HCT116 (cell line): ENCODE results near the gene DHRS4. TPM values are rescaled to one million over a fixed set of nuclear protein-coding genes. Genes with fewer than 3 reads are reported as not detected.

Source experiments
- ATAC-seq: fragments of 200-7000 bp; cut with Tn5 transposase; 2 replicates; pipeline ENCODE4 v1.9.1; 2020; ENCODE audit warnings: mild to moderate bottlenecking, moderate library complexity
- BruUV-seq: library from RNA; stranded (reverse); fragments of 400-500 nt; replicated peaks from 2 replicates; lab custom pipeline; 2021; lab: Mats Ljungman, UMichigan
- CTCF ChIA-PET: fragments of 300-600 bp; sonication (Branson Sonifier 250); formaldehyde crosslinking; loops from one replicate; lab custom pipeline; 2021; ENCODE audit warnings: antibody characterized with exemption; lab: Charles Lee
- POLR2A ChIA-PET: fragments of 300-600, 350-600 bp; sonication (Branson Sonifier 250); formaldehyde crosslinking; loops from one replicate; lab custom pipeline; 2021; ENCODE audit warnings: antibody characterized with exemption; lab: Charles Lee
- RAD21 ChIA-PET, 2 experiments: fragments of 300-600 bp; sonication (Branson Sonifier 250); formaldehyde crosslinking; loops; one replicate each; lab custom pipeline; 2023; ENCODE audit warnings: low total read pairs in 2 of 2; ENCODE audit not compliant: uncharacterized antibody in 2 of 2, unreplicated experiment in 2 of 2, low non-redundant PET in 1 of 2; lab: Charles Lee
- DNase-seq: peaks from one replicate; pipeline ENCODE4 v3.0.0-alpha.2; 2010; ENCODE audit warnings: low read depth, low spot score
- H2AFZ ChIP-seq: fragments of 200-600 bp; shearing (Covaris generic), sonication (generic); 2 replicates; pipeline ENCODE4 v1.6.1; 2017; ENCODE audit warnings: low read depth, mixed run types, mixed read lengths, antibody characterized with exemption, low read length; ENCODE audit not compliant: poor library complexity, severe bottlenecking
- H3K27ac ChIP-seq: 2 replicates; pipeline ENCODE4 v1.5.1; 2012; ENCODE audit warnings: low read depth, low read length
- H3K27me3 ChIP-seq: fragments of 200-600 bp; sonication (generic); 2 replicates; pipeline ENCODE4 v1.6.1; 2016; ENCODE audit warnings: mixed run types, low read length, mixed read lengths; ENCODE audit not compliant: insufficient read depth
- H3K36me3 ChIP-seq, 2 experiments: fragments of 200-500 bp in 1 of 2; fragments of 200-600 bp in 1 of 2; sonication (Bioruptor generic) in 1 of 2; sonication (generic) in 1 of 2; 2 replicates each; pipeline versions ENCODE4 v1.5.1 to v1.6.1; 2014 to 2016; ENCODE audit warnings: low read length in 2 of 2, inconsistent platforms in 1 of 2, mixed read lengths in 1 of 2, mixed run types in 1 of 2; ENCODE audit not compliant: insufficient read depth in 2 of 2, control insufficient read depth in 1 of 2
- H3K4me1 ChIP-seq, 2 experiments: fragments of 200-600 bp in 1 of 2; sonication (generic) in 1 of 2; 2 replicates each; pipeline versions ENCODE4 v1.5.1 to v1.6.1; 2012 to 2017; ENCODE audit warnings: low read length in 2 of 2, inconsistent platforms in 1 of 2, mild to moderate bottlenecking in 1 of 2, mixed read lengths in 1 of 2, mixed run types in 1 of 2, moderate library complexity in 1 of 2; ENCODE audit not compliant: insufficient read depth in 2 of 2, control insufficient read depth in 1 of 2
- H3K4me2 ChIP-seq: fragments of 200-600 bp; sonication (generic); 2 replicates; pipeline ENCODE4 v1.6.1; 2017; ENCODE audit warnings: mixed run types, low read length, mixed read lengths
- H3K4me3 ChIP-seq, 2 experiments: fragments of 200-600 bp in 1 of 2; sonication (generic) in 1 of 2; replicated peaks in 1 of 2; 2 replicates each; pipeline ENCODE4 v1.5.1; 2011 to 2016; ENCODE audit warnings: low read length in 2 of 2, control low read depth in 1 of 2, low read depth in 1 of 2, mild to moderate bottlenecking in 1 of 2, mixed read lengths in 1 of 2, mixed run types in 1 of 2
- H3K79me2 ChIP-seq: fragments of 200-600 bp; sonication (generic); 2 replicates; pipeline ENCODE4 v1.6.1; 2017; ENCODE audit warnings: mild to moderate bottlenecking, mixed run types, low read length, moderate library complexity, mixed read lengths; ENCODE audit not compliant: insufficient read depth
- H3K9ac ChIP-seq: fragments of 200-600 bp; sonication (generic); 2 replicates; pipeline ENCODE4 v1.6.1; 2016; ENCODE audit warnings: low read length, mixed read lengths
- H3K9me2 ChIP-seq: fragments of 200-600 bp; sonication (generic), shearing (Covaris generic); 2 replicates; pipeline ENCODE4 v1.6.1; 2017; ENCODE audit warnings: mixed run types, mild to moderate bottlenecking, moderate library complexity; ENCODE audit not compliant: insufficient read depth
- H3K9me3 ChIP-seq, 2 experiments: fragments of 200-500 bp in 1 of 2; fragments of 200-600 bp in 1 of 2; sonication (Bioruptor generic) in 1 of 2; sonication (generic) in 1 of 2; 2 replicates each; pipeline ENCODE4 v1.6.1; 2014 to 2017; ENCODE audit warnings: low read length in 2 of 2, mixed read lengths in 2 of 2, inconsistent platforms in 1 of 2, low read depth in 1 of 2, mild to moderate bottlenecking in 1 of 2, mixed run types in 1 of 2, moderate library complexity in 1 of 2; ENCODE audit not compliant: control insufficient read depth in 1 of 2, insufficient read depth in 1 of 2
- H4K20me1 ChIP-seq: fragments of 200-600 bp; sonication (generic), shearing (Covaris generic); 2 replicates; pipeline ENCODE4 v1.6.1; 2017; ENCODE audit warnings: mixed run types, mild to moderate bottlenecking, moderate library complexity; ENCODE audit not compliant: insufficient read depth
- CBX3 ChIP-seq: IDR thresholded peaks from 2 replicates; pipeline ENCODE4 v1.6.1; 2012; ENCODE audit warnings: low read depth
- CEBPB ChIP-seq: IDR thresholded peaks from 2 replicates; pipeline ENCODE4 v1.6.1; 2012; ENCODE audit warnings: low read depth
- ELF1 ChIP-seq: IDR thresholded peaks from 2 replicates; pipeline ENCODE4 v1.6.1; 2012; ENCODE audit warnings: low read depth, borderline replicate concordance
- EZH2 ChIP-seq: fragments of 200-600 bp; sonication (generic); IDR thresholded peaks from 2 replicates; pipeline ENCODE4 v1.6.1; 2017; ENCODE audit warnings: antibody characterized with exemption, mixed run types
- FOSL1 ChIP-seq: IDR thresholded peaks from 2 replicates; pipeline ENCODE4 v1.6.1; 2012; ENCODE audit warnings: low read depth
- RAD21 ChIP-seq: IDR thresholded peaks from 2 replicates; pipeline ENCODE4 v1.6.1; 2012; ENCODE audit warnings: low read depth, mild to moderate bottlenecking
- TCF7L2 ChIP-seq: IDR thresholded peaks from 2 replicates; pipeline ENCODE4 v1.7.0; 2011; ENCODE audit warnings: borderline replicate concordance, inconsistent platforms; ENCODE audit not compliant: insufficient read depth, insufficient read length; ENCODE audit errors: extremely low read depth
- YY1 ChIP-seq: IDR thresholded peaks from 2 replicates; pipeline ENCODE4 v1.6.1; 2011; ENCODE audit warnings: low read length, low read depth, moderate library complexity, mild to moderate bottlenecking; ENCODE audit not compliant: insufficient replicate concordance; ENCODE audit errors: extremely low read depth
- intact Hi-C: fragments of 100-400 bp; cut with micrococcal nuclease; formaldehyde crosslinking; loops from 2 replicates; pipeline ENCODE4 v1.10.0; 2022
- total RNA-seq: library from RNA; stranded (reverse); gene quantifications from one replicate; pipeline ENCODE4 v1.2.1, GENCODE V29; 2021; ENCODE audit not compliant: unreplicated experiment
- TF ChIP-seq, protein P1 (sequence below): IDR thresholded peaks from 2 replicates; pipeline ENCODE4 v1.6.1; 2012

The DHRS4 gene
- total RNA-seq, 1 experiment from 2014 or later = 21.8 TPM

DNA sequence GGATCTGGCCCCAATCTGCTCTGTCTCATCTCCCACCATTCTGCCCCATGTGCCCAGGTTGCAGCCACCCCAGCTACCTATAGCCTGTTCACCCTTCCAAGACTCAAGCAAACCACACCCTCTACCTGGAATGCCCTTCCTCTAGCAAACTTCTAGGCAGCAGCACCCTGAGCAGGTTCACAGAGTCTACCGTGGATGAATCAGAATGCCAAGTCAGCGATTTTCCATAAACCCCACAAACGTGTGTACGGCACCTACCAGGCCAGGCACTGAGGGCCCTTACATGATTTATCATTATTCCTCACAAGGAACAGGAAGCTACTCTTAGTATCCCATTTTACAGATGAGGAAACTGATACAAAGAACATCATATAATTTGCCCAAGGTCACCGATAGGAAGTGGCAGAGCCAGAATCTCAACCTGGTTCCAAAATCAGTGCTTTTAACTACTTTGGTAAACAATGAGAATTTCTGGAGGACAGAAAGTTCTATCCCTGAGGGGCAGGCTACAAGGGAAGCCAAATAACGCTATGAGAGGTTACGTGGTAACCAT lies 28.0 kb upstream of the DHRS4 start:
- Histone ChIP-seq H2AFZ (no peak overlapping the region), H3K4me3 (no peak overlapping the region), H4K20me1 (no peaks in the 10 kb centered on the region), H3K27ac (no peak overlapping the region), H3K4me1 (no peaks in the 10 kb centered on the region), H3K27me3 (no peaks in the 10 kb centered on the region), H3K9ac (no peak overlapping the region), H3K9me2 (no peaks in the 10 kb centered on the region), H3K4me2 (no peak overlapping the region), H3K79me2 (no peaks in the 10 kb centered on the region), H3K36me3 (no peaks in the 10 kb centered on the region), H3K9me3 (no peaks in the 10 kb centered on the region)
- no TSS peak for BruUV-seq
- ATAC-seq (no peak), DNase-seq (no peak)
- TF ChIP-seq, protein P1, sequence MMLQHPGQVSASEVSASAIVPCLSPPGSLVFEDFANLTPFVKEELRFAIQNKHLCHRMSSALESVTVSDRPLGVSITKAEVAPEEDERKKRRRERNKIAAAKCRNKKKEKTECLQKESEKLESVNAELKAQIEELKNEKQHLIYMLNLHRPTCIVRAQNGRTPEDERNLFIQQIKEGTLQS = no peak
- no peak for TF ChIP-seq ELF1
- no peak for TF ChIP-seq CBX3
- TF ChIP-seq EZH2 = no peak
- POLR2A ChIA-PET = no interaction called here
- RAD21 ChIA-PET = no interaction called here
- intact Hi-C loops = no loop called here
- CTCF ChIA-PET = no interaction called here

DNA sequence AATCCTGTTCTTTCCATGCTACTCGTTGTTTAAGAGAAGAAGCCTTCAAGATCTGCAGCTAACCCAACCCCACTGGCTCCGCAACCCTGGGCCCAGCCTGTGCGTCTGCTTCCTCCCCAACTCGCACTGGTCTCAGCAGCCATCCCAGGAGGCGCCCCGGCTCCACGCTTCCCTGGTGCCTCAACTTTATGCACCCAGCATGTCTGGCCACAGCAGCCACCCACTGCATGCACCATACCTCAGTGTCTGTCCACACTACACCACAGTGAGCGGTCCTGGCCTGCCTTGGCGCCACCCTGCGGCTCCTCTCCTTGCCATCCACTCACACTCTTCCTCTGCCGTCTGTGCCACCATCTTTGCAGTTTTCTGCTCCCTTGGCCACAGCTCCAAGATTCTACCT lies 27.0 kb upstream of the DHRS4 start:
- Histone ChIP-seq H3K27me3 (no peaks in the 10 kb centered on the region), H3K4me2 (no peak overlapping the region), H3K4me3 (no peak overlapping the region), H4K20me1 (no peaks in the 10 kb centered on the region), H2AFZ (no peak overlapping the region), H3K9me3 (no peaks in the 10 kb centered on the region), H3K9me2 (no peaks in the 10 kb centered on the region), H3K36me3 (no peaks in the 10 kb centered on the region), H3K79me2 (no peaks in the 10 kb centered on the region), H3K9ac (no peak overlapping the region), H3K27ac (no peak overlapping the region), H3K4me1 (no peaks in the 10 kb centered on the region)
- intact Hi-C loops = no loop called here
- TF ChIP-seq YY1 = no peak
- TF ChIP-seq ELF1 = no peak
- no peak for TF ChIP-seq TCF7L2
- TF ChIP-seq RAD21 = no peak
- TF ChIP-seq FOSL1 = no peak
- no peak for TF ChIP-seq CEBPB
- RAD21 ChIA-PET = no interaction called here
- DNase-seq (no peak), ATAC-seq (no peak)
- POLR2A ChIA-PET = no interaction called here
- CTCF ChIA-PET = no interaction called here
- BruUV-seq = no TSS peak
